Mucosa of descending colon (tissue), 3 donors: ENCODE results near the gene GABRR3. TPM values are rescaled to one million over a fixed set of nuclear protein-coding genes. Genes with fewer than 3 reads are reported as not detected.

Experiments
- ATAC-seq: fragments of 200-7000 bp; cut with Tn5 transposase; one replicate; pipeline ENCODE4 v1.9.1; 2020; ENCODE audit warnings: mild to moderate bottlenecking, moderate library complexity
- DNase-seq, 3 donors: peaks; one replicate each; pipeline ENCODE4 v3.0.0-alpha.2; 2020
- H3K36me3 ChIP-seq: fragments of 200-600 bp; one replicate; pipeline ENCODE4 v1.8.0; 2021; ENCODE audit warnings: low read depth, mild to moderate bottlenecking
- H3K4me1 ChIP-seq: fragments of 200-600 bp; one replicate; pipeline ENCODE4 v1.8.0; 2021; ENCODE audit warnings: low read depth, mild to moderate bottlenecking
- H3K4me3 ChIP-seq: fragments of 200-600 bp; one replicate; pipeline ENCODE4 v1.8.0; 2021; ENCODE audit warnings: mild to moderate bottlenecking
- H3K9me3 ChIP-seq: fragments of 200-600 bp; one replicate; pipeline ENCODE4 v1.8.0; 2021; ENCODE audit warnings: mild to moderate bottlenecking
- CTCF ChIP-seq: fragments of 200-600 bp; IDR thresholded peaks from one replicate; pipeline ENCODE4 v1.8.0; 2022; ENCODE audit warnings: antibody characterized with exemption, mild to moderate bottlenecking
- intact Hi-C, 2 donors: fragments of 100-400 bp; cut with DNase I in 1 of 2; cut with micrococcal nuclease in 1 of 2; formaldehyde crosslinking; loops; one replicate each; pipeline versions ENCODE4 v1.11.0 to v1.11.1; 2022; cut with DNase I, micrococcal nuclease
- total RNA-seq, 3 donors: library from RNA; stranded (reverse); fragmentation: NEBNext Ultra II Directional in 2 of 3; extraction: Animal tissue kit (Norgen Biotek cat#: 25700) in 2 of 3; gene quantifications; one replicate each; pipeline versions ENCODE4 v1.2.1 to v1.2.4, GENCODE V29; 2021 to 2023
- donor health status: DM: no; HTN: no; CAD: no; lungs with moderate emphysema.
- donor health status: DM: no; HTN: no; CAD: no.
- donor health status: DM: no; HTN: yes; CAD: no.

The GABRR3 gene
- total RNA-seq, 3 donors from 2014 or later = not detected

- no peak for TF ChIP-seq CTCF
- Histone ChIP-seq H3K36me3 (no peaks in the 10 kb centered on the region), H3K4me3 (no peak overlapping the region), H3K9me3 (no peaks in the 10 kb centered on the region), H3K4me1 (no peaks in the 10 kb centered on the region)
- no peak for DNase-seq
- ATAC-seq = no peak
- intact Hi-C loops = no loop called here
These were observed 38.1 kb downstream of the GABRR3 start for GRCh38 chr3:97996988-97997387.

GRCh38 chr3:97994328-97994945, 40.7 kb downstream of the GABRR3 start:
- no peak overlapping the region for H3K4me3 ChIP-seq
- TF ChIP-seq CTCF = no peak

GRCh38 chr3:97993526-97993925, 41.6 kb downstream of the GABRR3 start:
- DNase-seq = no peak

More at GRCh38 chr3:97994328-97994945, 40.7 kb downstream of the GABRR3 start:
- intact Hi-C loops = no loop called here
- H3K36me3 ChIP-seq = no peaks in the 10 kb centered on the region
- ATAC-seq (no peak), DNase-seq (no peak)
- no peaks in the 10 kb centered on the region for H3K4me1 ChIP-seq
- no peaks in the 10 kb centered on the region for H3K9me3 ChIP-seq

GRCh38 chr3:97992547-97993173, 42.5 kb downstream of the GABRR3 start:
- no peak for TF ChIP-seq CTCF
- H3K4me3 ChIP-seq = no peak overlapping the region
- H3K9me3 ChIP-seq = no peaks in the 10 kb centered on the region
- intact Hi-C loops = no loop called here
- DNase-seq (no peak), ATAC-seq (no peak)
- no peaks in the 10 kb centered on the region for H3K36me3 ChIP-seq
- H3K4me1 ChIP-seq = no peaks in the 10 kb centered on the region

More at GRCh38 chr3:97993526-97993925, 41.6 kb downstream of the GABRR3 start:
- H3K36me3 ChIP-seq = no peaks in the 10 kb centered on the region
- intact Hi-C loops = no loop called here
- TF ChIP-seq CTCF = no peak
- no peak for ATAC-seq
- no peak overlapping the region for H3K4me3 ChIP-seq
- H3K4me1 ChIP-seq = no peaks in the 10 kb centered on the region
- H3K9me3 ChIP-seq = no peaks in the 10 kb centered on the region

GRCh38 chr3:97991293-97991682, 43.8 kb downstream of the GABRR3 start:
- H3K9me3 ChIP-seq = no peaks in the 10 kb centered on the region
- H3K36me3 ChIP-seq = no peaks in the 10 kb centered on the region
- TF ChIP-seq CTCF = no peak
- ATAC-seq = peak; percentile 41
- intact Hi-C loops = no loop called here
- DNase-seq = no peak
- no peaks in the 10 kb centered on the region for H3K4me1 ChIP-seq
- no peak overlapping the region for H3K4me3 ChIP-seq
